HEK293 (cell line): ENCODE results near the gene MSLN.

Source experiments
- CTCF ChIA-PET: fragments of 350-600 bp; formaldehyde crosslinking; extraction: SDS; loops from one replicate; lab custom pipeline; 2021; ENCODE audit warnings: antibody characterized with exemption; lab: Yijun Ruan, JAX
- POLR2A ChIA-PET: fragments of 300-600 bp; formaldehyde crosslinking; extraction: SDS; loops from one replicate; lab custom pipeline; 2020; ENCODE audit warnings: antibody characterized with exemption, inconsistent platforms; lab: Yijun Ruan, JAX
- H3K27ac ChIP-seq: fragments of 200-500 bp; sonication (Bioruptor generic); 2 replicates; pipeline ENCODE4 v1.5.1; 2014; ENCODE audit warnings: low read depth, low read length, control low read depth, inconsistent platforms; ENCODE audit errors: extremely low read depth
- H3K36me3 ChIP-seq, 2 experiments: fragments of 200-500 bp in 1 of 2; sonication (Bioruptor generic) in 1 of 2; 1 replicate in 1 of 2; 2 replicates in 1 of 2; pipeline ENCODE4 v1.5.1; 2014 to 2017; ENCODE audit warnings: inconsistent platforms in 2 of 2, low read length in 2 of 2; ENCODE audit not compliant: control insufficient read depth in 2 of 2, insufficient read depth in 1 of 2
- H3K4me1 ChIP-seq: fragments of 200-500 bp; sonication (Bioruptor generic); 2 replicates; pipeline ENCODE4 v1.5.1; 2014; ENCODE audit warnings: mild to moderate bottlenecking, low read length, inconsistent platforms; ENCODE audit not compliant: control insufficient read depth, insufficient read depth
- H3K4me3 ChIP-seq: 2 replicates; pipeline ENCODE4 v1.5.1; 2011; ENCODE audit warnings: low read depth, mild to moderate bottlenecking, control low read depth, low read length, moderate library complexity
- H3K9me3 ChIP-seq: fragments of 200-500 bp; sonication (Bioruptor generic); 2 replicates; pipeline ENCODE4 v1.5.1; 2014; ENCODE audit warnings: low read depth, low read length, inconsistent platforms; ENCODE audit not compliant: control insufficient read depth, insufficient read depth
- EGR2 ChIP-seq: fragments of 450-650 bp; formaldehyde crosslinking; IDR thresholded peaks from 2 replicates; pipeline ENCODE4 v1.5.1; 2016; ENCODE audit warnings: low read depth, missing biosample characterization, missing genetic modification characterization
- INSM2 ChIP-seq: fragments of 450-650 bp; formaldehyde crosslinking; IDR thresholded peaks from 2 replicates; pipeline ENCODE4 v1.5.1; 2016; ENCODE audit warnings: missing biosample characterization, missing genetic modification characterization
- KLF1 ChIP-seq: fragments of 450-650 bp; formaldehyde crosslinking; IDR thresholded peaks from 2 replicates; pipeline ENCODE4 v1.5.1; 2016; ENCODE audit warnings: missing biosample characterization, missing genetic modification characterization
- KLF10 ChIP-seq: fragments of 450-650 bp; IDR thresholded peaks from 2 replicates; pipeline ENCODE4 v1.5.1; 2018; ENCODE audit warnings: missing biosample characterization, mild to moderate bottlenecking, missing genetic modification characterization
- KLF16 ChIP-seq: fragments of 450-650 bp; formaldehyde crosslinking; IDR thresholded peaks from 2 replicates; pipeline ENCODE4 v1.5.1; 2017; ENCODE audit warnings: missing biosample characterization, missing genetic modification characterization
- PRDM2 ChIP-seq: fragments of 450-650 bp; formaldehyde crosslinking; IDR thresholded peaks from 2 replicates; pipeline ENCODE4 v1.5.1; 2016; ENCODE audit warnings: missing biosample characterization, missing genetic modification characterization, borderline replicate concordance
- TRIM28 ChIP-seq: IDR thresholded peaks from 2 replicates; pipeline ENCODE4 v1.6.1; 2011; ENCODE audit warnings: low read length, control low read depth, borderline replicate concordance
- YY2 ChIP-seq: fragments of 450-650 bp; formaldehyde crosslinking; IDR thresholded peaks from 2 replicates; pipeline ENCODE4 v1.5.1; 2016; ENCODE audit warnings: missing biosample characterization, missing genetic modification characterization
- ZFHX2 ChIP-seq: fragments of 450-650 bp; formaldehyde crosslinking; conservative IDR thresholded peaks from 2 replicates; pipeline ENCODE4 v1.5.1; 2016; ENCODE audit warnings: missing biosample characterization, missing genetic modification characterization
- ZFP3 ChIP-seq: fragments of 450-650 bp; formaldehyde crosslinking; IDR thresholded peaks from 2 replicates; pipeline ENCODE4 v1.5.1; 2016; ENCODE audit warnings: low read depth, missing biosample characterization, missing genetic modification characterization
- ZNF146 ChIP-seq: fragments of 450-650 bp; formaldehyde crosslinking; IDR thresholded peaks from 2 replicates; pipeline ENCODE4 v1.5.1; 2016; ENCODE audit warnings: missing biosample characterization, missing genetic modification characterization
- ZNF155 ChIP-seq: fragments of 450-650 bp; formaldehyde crosslinking; IDR thresholded peaks from 2 replicates; pipeline ENCODE4 v1.5.1; 2016; ENCODE audit warnings: missing biosample characterization, missing genetic modification characterization
- ZNF266 ChIP-seq: fragments of 450-650 bp; formaldehyde crosslinking; IDR thresholded peaks from 2 replicates; pipeline ENCODE4 v1.5.1; 2016; ENCODE audit warnings: missing biosample characterization, missing genetic modification characterization, low read depth
- ZNF280D ChIP-seq: fragments of 450-650 bp; formaldehyde crosslinking; IDR thresholded peaks from 2 replicates; pipeline ENCODE4 v1.5.1; 2016; ENCODE audit warnings: missing biosample characterization, missing genetic modification characterization
- ZNF792 ChIP-seq: fragments of 450-650 bp; formaldehyde crosslinking; IDR thresholded peaks from 2 replicates; pipeline ENCODE4 v1.5.1; 2016; ENCODE audit warnings: missing biosample characterization, missing genetic modification characterization
- ZNF843 ChIP-seq: fragments of 450-650 bp; formaldehyde crosslinking; IDR thresholded peaks from 2 replicates; pipeline ENCODE4 v1.5.1; 2016; ENCODE audit warnings: missing biosample characterization, missing genetic modification characterization
- ZSCAN23 ChIP-seq: fragments of 450-650 bp; formaldehyde crosslinking; IDR thresholded peaks from 2 replicates; pipeline ENCODE4 v1.5.1; 2016; ENCODE audit warnings: missing biosample characterization, missing genetic modification characterization

The MSLN gene

GRCh38 chr16:760545-761343 lies at the start of gene MSLN:
Gene MSLN (plus strand): TSS chr16:760734. CDS start chr16:762681, 1,947 bp downstream.
- ChIA-PET POLR2A (no interaction called here), CTCF (interaction anchor here (1.3 kb wide), 1 partner anchor 15 kb away, joined by 4 read pairs; no protein-coding TSS in a partner anchor)
- Histone ChIP-seq H3K36me3 (no peaks in the 10 kb centered on the region), H3K27ac (no peak within 1 kb of the TSS), H3K4me1 (no peaks in the 10 kb centered on the region), H3K4me3 (no peak within 1 kb of the TSS), H3K9me3 (no peaks in the 10 kb centered on the region)
- TF ChIP-seq ZFP3 (no peak), ZNF266 (peak; percentile 93; the same call in 1 of the 2 replicates), TRIM28 (no peak), ZFHX2 (peak; percentile 94), KLF1 (tag by site-specific recombination) (peak; percentile 69), KLF10 (tag by site-specific recombination) (no peak), EGR2 (tag by site-specific recombination) (peak; percentile 93)

- no peaks in the 10 kb centered on the region for H3K36me3 ChIP-seq
- ChIA-PET CTCF (interaction anchor here (1.1 to 5.7 kb wide), 9 partner anchors 9 to 392 kb away, joined by 3 to 119 read pairs (median 7); partner anchors contain the start of genes ANTKMT, CHTF18, GNG13 and RPUSD1), POLR2A (interaction anchor here (0.5 to 2.5 kb wide), 4 partner anchors 10 to 469 kb away, joined by 4 to 12 read pairs (median 6); partner anchors contain the start of genes ANTKMT, CHTF18 and RPUSD1)
- peaks cover 11% of the 10 kb centered on the region for H3K4me1 ChIP-seq
- H3K9me3 ChIP-seq: no peaks in the 10 kb centered on the region
- no peak overlapping the region for H3K27ac ChIP-seq
- TF ChIP-seq ZNF792: no peak
- no peak for TF ChIP-seq INSM2 (tag by site-specific recombination)
- TF ChIP-seq ZFHX2: no peak
- TF ChIP-seq ZNF146 (tag by site-specific recombination): no peak
- TF ChIP-seq KLF16 (tag by site-specific recombination): no peak
- no peak for TF ChIP-seq ZNF843
- no peak for TF ChIP-seq ZNF155 (tag by site-specific recombination)
- TF ChIP-seq YY2 (tag by site-specific recombination): no peak
- no peak for TF ChIP-seq ZNF280D (tag by site-specific recombination)
- no peak for TF ChIP-seq PRDM2 (tag by site-specific recombination)
- TF ChIP-seq ZSCAN23 (tag by site-specific recombination): no peak
- no peak overlapping the region for H3K4me3 ChIP-seq
These were observed 49.5 kb upstream of the MSLN start for GRCh38 chr16:711084-711483.
